GM18858 (cell line): ENCODE measurements around the gene ATP6V0D1.

Experiments used
- ATAC-seq: cut with Tn5 transposase; IDR thresholded peaks from one replicate; pipeline ENCODE4 v1.9.1; 2021; ENCODE audit not compliant: unreplicated experiment

ATP6V0D1 gene

DNA sequence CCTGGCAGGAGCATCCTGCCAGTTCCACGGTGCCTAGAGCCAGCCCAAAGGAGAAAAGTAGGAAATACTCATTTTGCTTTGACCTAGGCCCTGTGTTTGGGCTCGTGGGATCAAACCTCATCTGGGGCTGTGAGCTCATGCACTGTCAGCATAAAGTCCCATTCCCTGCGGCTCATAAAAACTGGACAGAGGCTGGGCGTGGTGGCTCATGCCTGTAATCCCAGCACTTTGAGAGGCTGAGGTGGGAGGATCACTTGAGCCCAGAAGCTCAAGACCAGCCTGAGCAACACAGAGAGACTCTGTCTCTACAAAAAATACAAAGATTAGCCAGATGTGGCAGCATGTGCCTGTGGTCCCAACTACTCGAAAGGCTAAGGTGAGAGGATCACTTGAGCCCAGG is 17.9 kb downstream of the ATP6V0D1 start:
- no peak for ATAC-seq

- no peak for ATAC-seq
Measured at GRCh38 chr16:67462279-67462655, 18.7 kb downstream of the ATP6V0D1 start.

- ATAC-seq = no peak
Measured at GRCh38 chr16:67461600-67462278, 19.2 kb downstream of the ATP6V0D1 start.

DNA sequence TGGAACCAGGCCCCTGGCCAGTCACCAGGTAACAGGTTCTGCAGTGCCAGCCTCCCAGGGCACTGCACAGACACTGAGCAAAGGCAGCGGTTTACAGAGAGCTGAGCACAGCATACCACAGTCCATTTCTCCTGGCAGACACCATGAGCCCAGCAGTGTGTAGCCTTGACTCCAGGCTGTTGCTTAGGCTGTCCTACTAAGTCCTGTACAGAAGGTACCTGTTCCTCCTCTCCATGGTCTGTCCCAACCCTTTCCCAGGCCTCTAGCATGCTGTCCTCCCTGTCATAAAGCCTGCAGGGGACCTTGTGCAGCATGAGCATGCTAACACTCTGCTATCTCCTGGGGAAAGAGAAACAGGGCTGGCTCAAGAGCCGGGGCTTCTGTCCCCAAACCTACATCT is 20.0 kb downstream of the ATP6V0D1 start:
- no peak for ATAC-seq

GRCh38 chr16:67460168-67460567 is 20.8 kb downstream of the ATP6V0D1 start:
- ATAC-seq = no peak

- ATAC-seq = no peak
Measured at GRCh38 chr16:67459861-67460150, 21.2 kb downstream of the ATP6V0D1 start.

- no peak for ATAC-seq
Measured at GRCh38 chr16:67459066-67459860, 21.7 kb downstream of the ATP6V0D1 start.

GRCh38 chr16:67458121-67458641 is 22.8 kb downstream of the ATP6V0D1 start:
- no peak for ATAC-seq

GRCh38 chr16:67457611-67458010 is 23.3 kb downstream of the ATP6V0D1 start:
- ATAC-seq = no peak

DNA sequence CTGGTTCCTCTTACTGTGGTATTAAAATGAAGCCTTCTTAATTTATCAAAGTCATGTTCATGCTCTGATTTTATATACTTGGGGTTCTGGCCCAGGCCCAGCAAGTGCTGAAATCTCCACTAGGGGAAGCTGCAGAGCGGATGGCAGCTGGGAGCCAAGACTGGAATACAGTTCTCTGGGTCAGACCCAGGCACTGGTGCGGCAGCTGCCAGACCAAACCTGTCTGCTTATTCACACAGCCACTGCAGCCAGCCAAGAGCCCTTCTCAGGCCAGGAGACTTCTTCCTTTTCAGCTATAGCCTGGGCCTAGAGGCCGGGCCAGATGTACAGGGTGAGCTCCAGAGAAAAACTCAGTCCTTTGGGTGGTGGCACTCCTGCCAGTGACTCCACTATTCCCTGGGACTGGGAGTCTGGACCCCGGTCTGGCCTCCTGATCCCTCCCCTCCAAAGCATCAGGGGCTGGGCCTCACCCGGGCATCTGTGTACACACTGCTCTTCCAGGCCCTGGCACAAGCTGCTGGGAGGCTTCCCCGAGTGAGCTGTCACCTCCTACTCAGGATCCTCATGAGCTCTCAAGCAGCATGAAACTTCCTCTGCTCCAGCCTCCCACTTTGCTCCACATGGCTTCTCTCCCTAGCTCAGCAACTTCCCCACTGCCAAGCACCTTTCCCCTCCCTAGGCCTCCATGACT is 24.4 kb downstream of the ATP6V0D1 start:
- no peak for ATAC-seq

DNA sequence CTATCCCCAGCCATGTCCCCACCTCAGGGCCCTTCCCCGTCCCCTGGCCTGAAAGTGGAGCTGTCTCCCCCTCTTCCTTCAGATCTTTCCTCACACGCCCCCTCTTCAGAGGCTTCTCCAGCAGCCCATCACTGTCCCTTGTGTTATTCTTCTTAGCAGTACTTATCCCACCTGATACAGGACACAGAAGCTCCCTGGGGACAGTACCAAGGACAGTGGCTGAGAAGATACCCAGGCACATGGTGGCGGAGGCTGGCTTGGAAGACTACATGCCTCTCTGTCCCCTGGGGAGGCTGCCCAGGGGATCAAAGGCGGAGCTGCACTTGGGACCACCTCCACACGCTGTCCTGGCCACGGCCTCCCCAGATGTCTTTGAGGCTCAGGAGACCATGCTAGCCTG is 26.1 kb downstream of the ATP6V0D1 start:
- no peak for ATAC-seq

DNA sequence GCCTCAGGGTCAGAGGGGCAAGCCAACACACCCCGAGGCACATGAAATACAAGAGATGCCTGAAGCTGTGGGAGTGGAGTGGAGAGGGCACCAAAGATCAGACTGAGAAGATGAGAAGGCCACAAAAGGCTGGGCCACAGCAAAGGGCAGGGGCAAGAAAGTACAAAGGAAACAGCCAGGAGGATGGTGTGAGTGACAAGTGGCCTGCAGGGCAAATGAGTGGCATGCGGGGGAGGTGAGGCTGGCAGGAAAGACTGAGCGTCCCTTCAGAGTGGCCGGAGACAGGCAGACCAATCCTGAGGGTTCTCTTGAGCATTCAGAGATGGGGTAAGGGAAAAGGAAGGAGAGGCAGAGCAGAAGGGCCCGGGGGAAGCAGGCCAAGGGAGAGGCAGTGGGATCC is 26.9 kb downstream of the ATP6V0D1 start:
- no peak for ATAC-seq

DNA sequence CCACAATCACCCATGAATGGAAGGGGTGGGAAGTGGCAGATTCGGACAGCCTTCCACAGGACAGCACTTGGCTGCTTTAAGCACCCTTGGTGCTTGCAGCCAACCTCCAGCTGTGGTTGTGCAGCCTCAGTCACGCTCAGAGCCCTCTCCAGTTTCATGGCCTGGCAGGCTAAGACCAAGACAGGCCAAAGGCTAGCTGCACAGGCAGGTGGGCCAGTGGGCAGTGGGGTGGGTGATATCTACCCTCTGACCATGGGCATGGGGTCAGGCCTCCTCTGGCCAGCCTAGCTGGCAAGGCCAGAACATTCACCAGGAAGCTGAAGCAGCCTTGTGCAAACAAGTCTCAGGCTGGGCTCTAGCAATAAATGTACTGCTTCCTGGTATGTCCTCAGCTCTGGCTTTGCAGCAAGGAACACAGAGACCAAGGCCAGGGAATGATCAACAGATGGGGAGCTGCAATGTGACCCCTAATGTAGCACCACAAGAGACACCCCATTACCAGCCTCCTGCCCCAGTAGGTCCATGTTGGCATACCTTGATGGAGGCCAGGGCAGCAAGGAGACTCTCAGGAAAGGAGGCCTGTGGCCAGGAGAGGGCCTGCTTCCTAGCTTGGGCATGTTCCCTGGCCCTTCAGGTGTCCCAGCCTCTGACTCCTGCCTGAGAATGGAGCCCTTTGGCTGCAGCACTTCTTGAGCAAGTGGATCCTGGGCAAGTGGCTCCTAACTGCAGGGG is 29.1 kb downstream of the ATP6V0D1 start:
- ATAC-seq = no peak

GRCh38 chr16:67451061-67451703 is 29.8 kb downstream of the ATP6V0D1 start:
- no peak for ATAC-seq

- ATAC-seq = no peak
Measured at GRCh38 chr16:67449739-67450138, 31.2 kb downstream of the ATP6V0D1 start.

DNA sequence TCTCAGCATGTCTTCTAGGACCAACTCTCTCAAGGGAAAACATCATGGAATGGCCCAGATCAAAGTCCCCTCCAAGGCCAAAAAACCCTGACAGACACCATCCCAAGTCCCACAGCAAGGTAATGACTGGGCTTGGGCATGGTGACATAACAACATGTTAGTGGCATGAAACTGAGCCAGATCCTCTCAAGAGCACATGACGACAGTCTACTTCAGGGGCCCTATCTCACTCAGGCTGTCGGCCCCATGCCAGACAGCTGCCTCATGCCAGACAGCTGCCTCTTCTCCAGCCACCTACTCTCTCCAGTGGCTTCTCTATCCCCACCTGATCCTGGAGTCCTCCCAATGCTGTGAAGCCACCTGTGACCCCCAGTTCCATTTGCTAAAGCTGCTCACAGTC is 31.6 kb downstream of the ATP6V0D1 start:
- ATAC-seq = no peak

- ATAC-seq = no peak
Measured at GRCh38 chr16:67448580-67448979, 32.4 kb downstream of the ATP6V0D1 start.

GRCh38 chr16:67447508-67448076 is 33.4 kb downstream of the ATP6V0D1 start:
- ATAC-seq = no peak

DNA sequence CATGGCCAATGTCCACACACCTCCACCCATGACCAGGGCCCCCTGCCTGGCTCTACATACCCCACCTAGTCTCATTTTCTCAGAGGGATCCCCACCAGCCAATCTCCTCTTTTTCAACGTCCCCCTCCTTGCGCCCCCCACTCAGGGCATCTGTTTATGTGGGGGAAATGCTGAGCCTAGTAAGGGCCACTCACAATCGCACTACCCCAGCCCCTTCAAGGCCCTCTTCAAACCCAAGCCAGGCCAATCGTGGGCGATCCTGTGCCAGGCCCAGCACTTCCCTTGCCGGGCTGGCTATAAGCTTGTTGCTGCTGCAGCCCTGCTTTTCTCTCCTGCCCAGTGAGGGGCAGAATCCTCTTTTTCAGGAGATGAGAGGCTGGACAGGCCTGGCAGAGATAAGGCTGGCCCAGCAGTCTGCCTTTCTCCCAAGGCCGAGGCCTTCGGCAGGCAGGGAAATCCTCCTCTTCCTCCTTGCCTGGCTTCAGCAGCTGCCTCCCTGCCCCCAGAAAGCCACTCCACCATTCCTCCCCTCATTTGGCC is 33.9 kb downstream of the ATP6V0D1 start:
- ATAC-seq = no peak
